LNCaP clone FGC (cell line): ENCODE results near the gene GPD1.
"Not testable (repeated sequence)": the region's sequence is repeated elsewhere in the genome, so short reads cannot be mapped to it uniquely, and the experiment has no call there.

Source experiments
- DNase-seq: peaks from one replicate; pipeline ENCODE4 v3.0.0-alpha.2; 2011; ENCODE audit warnings: low read depth
- H3K4me3 ChIP-seq: 2 replicates; pipeline ENCODE4 v1.5.1; 2011; ENCODE audit warnings: mild to moderate bottlenecking, low read depth, low read length, control low read depth
- TF ChIP-seq, protein P1 (sequence below): IDR thresholded peaks from 2 replicates; pipeline ENCODE4 v1.5.1; 2012; ENCODE audit warnings: mild to moderate bottlenecking; ENCODE audit not compliant: control insufficient read depth, insufficient read depth; ENCODE audit errors: extremely low read depth

The GPD1 gene

DNA sequence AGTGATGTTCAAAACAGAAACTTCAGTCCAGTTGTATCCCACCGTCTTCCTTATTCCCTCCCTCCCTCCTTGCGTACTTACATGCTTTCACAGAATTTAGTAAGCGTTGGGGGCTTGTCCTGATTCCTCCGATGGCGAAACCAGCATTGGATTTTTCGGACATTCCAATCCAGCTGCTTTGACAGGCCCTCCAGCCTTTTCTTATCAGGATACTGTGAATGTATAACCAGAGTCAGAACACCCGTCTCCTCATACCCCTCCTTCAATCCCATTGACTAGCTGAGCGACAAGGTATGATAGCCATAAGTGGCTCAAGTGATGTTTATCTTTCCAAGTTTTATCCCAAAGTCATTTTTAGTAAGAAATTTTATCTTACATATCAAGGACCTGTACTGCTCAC lies 39.2 kb downstream of the GPD1 start:
- TF ChIP-seq, protein P1, sequence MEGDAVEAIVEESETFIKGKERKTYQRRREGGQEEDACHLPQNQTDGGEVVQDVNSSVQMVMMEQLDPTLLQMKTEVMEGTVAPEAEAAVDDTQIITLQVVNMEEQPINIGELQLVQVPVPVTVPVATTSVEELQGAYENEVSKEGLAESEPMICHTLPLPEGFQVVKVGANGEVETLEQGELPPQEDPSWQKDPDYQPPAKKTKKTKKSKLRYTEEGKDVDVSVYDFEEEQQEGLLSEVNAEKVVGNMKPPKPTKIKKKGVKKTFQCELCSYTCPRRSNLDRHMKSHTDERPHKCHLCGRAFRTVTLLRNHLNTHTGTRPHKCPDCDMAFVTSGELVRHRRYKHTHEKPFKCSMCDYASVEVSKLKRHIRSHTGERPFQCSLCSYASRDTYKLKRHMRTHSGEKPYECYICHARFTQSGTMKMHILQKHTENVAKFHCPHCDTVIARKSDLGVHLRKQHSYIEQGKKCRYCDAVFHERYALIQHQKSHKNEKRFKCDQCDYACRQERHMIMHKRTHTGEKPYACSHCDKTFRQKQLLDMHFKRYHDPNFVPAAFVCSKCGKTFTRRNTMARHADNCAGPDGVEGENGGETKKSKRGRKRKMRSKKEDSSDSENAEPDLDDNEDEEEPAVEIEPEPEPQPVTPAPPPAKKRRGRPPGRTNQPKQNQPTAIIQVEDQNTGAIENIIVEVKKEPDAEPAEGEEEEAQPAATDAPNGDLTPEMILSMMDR = no peak
- DNase-seq = no peak
- H3K4me3 ChIP-seq = no peak overlapping the region

DNA sequence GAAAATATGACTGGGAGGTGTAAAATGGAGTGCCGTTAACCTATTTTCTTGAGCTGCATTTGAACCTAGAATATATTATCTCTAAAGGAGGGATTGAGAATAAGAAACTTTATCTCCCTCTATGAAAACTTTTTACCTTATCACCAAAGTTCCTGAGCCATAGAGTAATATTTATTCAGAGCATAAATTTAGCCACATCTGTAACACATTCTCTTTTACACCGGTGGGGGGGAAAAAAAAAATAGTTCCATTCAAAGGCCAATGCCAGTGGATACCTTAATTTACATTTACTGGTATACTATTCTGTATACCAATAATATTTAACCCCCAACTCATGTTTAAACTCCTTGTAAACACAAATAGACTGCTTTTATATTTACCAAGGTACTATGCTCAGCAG lies 41.6 kb downstream of the GPD1 start:
- TF ChIP-seq, protein P1 = no peak
- no peak overlapping the region for H3K4me3 ChIP-seq
- DNase-seq = no peak

DNA sequence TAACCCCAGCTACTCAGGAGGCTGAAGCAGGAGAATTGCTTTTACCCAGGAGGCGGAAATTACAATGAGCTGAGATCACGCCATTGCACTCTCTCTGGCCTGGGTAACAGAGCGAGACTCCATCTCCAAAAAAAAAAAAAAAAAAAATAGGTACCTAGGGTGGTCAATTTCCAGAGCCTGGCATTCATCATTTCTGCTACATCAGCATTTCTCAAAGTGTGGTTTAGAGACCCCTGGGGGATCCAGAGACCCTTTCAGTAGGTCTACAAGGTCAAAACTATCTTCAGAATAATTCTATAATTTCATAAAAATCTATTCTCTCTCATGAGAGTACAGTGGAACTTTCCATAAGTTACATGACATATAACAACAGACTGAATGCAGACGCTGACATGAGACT lies 43.5 kb downstream of the GPD1 start:
- H3K4me3 ChIP-seq = no peak overlapping the region
- TF ChIP-seq, protein P1 = no peak
- no peak for DNase-seq

DNA sequence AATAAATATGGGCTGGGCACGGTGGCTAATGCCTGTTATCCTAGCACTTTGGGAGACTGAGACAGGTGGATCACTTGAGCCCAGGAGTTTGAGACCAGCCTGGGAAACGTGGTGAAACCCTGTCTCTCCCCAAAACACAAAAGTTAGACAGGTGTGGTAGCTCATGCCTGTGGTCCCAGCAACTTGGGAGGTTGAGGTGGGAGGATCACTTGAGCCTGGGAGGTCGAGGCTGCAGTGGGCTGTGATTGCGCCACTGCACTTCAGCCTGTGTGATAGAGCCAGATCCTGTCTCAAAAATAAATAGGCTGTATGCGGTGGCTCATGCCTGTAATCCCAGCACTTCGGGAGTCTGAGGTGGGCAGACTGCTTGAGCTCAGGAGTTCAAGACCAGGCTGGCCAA lies 44.2 kb downstream of the GPD1 start:
- not testable (repeated sequence) for DNase-seq, H3K4me3 ChIP-seq

DNA sequence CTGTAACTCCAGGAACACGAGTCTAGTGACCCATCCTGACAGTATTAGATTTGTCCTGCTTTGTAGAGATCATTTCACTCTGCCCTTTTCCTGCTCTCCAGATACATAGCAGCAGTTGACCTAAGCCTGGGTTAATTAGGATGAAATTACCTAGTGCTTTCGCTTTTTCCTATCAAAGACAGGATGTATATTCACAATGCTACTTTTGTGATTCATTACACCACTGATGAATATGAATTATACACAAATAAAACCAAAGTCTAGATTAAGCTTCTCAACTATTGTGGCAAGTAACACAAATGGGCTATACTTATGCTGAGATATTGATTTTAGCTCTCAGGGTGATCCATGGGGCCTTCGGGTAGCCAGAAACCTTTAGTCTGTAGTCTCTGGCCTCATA lies 45.5 kb downstream of the GPD1 start:
- no peak for DNase-seq
- TF ChIP-seq, protein P1 = no peak
- H3K4me3 ChIP-seq = no peak overlapping the region

DNA sequence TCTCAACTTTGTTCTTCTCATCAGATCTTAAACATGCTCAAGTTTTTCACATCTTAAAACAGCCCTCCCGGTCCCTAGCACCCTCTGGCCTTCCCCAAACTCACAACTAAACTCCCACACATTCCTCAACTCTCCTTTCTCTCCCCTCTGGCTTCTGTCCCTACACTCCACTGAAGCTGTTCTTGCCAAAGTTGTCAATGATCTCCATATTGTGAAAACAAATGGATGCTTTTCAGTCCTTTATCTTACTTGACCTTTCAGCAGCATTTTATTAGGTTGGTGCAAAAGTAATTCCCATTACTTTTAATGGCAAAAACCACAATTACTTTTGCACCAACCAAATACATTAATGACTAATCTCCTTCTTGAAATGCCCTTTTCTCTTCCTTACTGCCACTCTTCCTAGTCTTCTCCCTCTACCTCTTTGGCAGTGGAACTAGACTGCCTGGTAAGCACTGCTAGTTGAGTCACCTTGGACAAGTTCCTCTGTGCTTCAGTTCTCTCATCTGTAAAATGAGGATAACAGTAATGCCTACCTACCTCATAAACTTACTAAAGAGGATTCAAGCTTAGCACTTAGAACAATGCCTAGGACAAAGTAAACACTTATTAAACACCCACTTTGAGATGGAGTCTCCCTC lies 47.4 kb downstream of the GPD1 start:
- TF ChIP-seq, protein P1 = no peak
- no peak for DNase-seq
- H3K4me3 ChIP-seq = no peak overlapping the region

DNA sequence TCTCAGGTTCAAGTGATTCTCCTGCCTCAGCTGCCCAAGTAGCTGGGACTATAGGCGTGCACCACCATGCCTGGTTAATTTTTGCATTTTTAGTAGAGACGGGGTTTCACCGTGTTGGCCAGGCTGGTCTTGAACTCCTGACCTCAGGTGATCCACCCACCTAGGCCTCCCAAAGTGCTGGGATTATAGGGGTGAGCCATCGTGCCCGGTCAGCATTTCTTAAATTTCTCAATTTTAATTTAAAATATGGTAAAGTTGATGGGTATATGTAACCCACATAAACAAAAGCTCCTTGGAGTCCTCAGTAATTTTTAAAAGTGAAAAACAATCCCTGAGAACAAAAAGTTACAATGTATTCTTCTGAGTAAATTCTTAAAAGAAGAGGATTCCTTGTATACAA lies 51.1 kb downstream of the GPD1 start:
- not testable (repeated sequence) for DNase-seq, H3K4me3 ChIP-seq

DNA sequence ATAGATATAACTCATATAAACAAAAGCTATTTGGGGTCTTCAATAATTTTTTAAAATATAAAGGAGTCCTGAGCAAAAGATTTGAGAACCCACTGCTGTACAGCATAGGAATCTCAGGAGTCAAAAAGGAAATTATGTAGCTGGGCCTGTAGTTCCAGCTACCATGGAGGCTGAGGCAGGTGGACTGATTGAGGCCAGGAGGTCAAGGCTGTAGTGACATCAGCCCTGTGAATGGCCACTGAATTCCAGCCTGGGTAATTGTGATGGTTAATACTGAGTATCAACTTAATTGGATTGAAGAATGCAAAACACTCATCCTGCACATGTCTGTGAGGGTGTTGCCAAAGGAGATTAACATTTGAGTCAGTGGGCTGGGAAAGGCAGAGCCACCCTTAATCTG lies 52.8 kb downstream of the GPD1 start:
- TF ChIP-seq, protein P1 = no peak
- H3K4me3 ChIP-seq = no peak overlapping the region
- no peak for DNase-seq
